ENCODE results near the gene STH.

DNA sequence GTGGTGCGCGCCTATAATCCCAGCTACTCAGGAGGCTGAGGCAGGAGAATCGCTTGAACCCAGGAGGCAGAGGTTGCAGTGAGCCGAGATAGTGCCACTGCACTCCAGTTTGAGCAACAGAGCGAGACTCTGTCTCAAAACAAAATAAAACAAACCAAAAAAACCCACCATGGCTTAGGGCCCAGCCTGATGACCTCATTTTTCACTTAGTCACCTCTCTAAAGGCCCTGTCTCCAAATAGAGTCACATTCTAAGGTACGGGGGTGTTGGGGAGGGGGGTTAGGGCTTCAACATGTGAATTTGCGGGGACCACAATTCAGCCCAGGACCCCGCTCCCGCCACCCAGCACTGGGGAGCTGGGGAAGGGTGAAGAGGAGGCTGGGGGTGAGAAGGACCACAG is 1.4 kb upstream of the STH start:
- TF ChIP-seq, protein P1, sequence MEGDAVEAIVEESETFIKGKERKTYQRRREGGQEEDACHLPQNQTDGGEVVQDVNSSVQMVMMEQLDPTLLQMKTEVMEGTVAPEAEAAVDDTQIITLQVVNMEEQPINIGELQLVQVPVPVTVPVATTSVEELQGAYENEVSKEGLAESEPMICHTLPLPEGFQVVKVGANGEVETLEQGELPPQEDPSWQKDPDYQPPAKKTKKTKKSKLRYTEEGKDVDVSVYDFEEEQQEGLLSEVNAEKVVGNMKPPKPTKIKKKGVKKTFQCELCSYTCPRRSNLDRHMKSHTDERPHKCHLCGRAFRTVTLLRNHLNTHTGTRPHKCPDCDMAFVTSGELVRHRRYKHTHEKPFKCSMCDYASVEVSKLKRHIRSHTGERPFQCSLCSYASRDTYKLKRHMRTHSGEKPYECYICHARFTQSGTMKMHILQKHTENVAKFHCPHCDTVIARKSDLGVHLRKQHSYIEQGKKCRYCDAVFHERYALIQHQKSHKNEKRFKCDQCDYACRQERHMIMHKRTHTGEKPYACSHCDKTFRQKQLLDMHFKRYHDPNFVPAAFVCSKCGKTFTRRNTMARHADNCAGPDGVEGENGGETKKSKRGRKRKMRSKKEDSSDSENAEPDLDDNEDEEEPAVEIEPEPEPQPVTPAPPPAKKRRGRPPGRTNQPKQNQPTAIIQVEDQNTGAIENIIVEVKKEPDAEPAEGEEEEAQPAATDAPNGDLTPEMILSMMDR (IDR thresholded peaks at IDR 0.05; ENCODE audit: low read depth, low read length, poor library complexity, severe bottlenecking), result no peak
- no peak for TF ChIP-seq EZH2phosphoT487 (IDR thresholded peaks at IDR 0.05; ENCODE audit: borderline replicate concordance, low read length)
